Frontal cortex (tissue), 4 donors: ENCODE data around the gene OR2T10. TPM values are rescaled to one million over a fixed set of nuclear protein-coding genes. Genes with fewer than 3 reads are reported as not detected.
A peak's percentile ranks its signal among the peaks of the same experiment; 100 is the strongest.
"Not testable (repeated sequence)": the region's sequence is repeated elsewhere in the genome, so short reads cannot be mapped to it uniquely, and the experiment has no call there.

Experiments used
- DNase-seq, 2 donors: peaks; one replicate each; pipeline ENCODE4 v3.0.0; 2012; ENCODE audit warnings: low spot score in 2 of 2
- FAIRE-seq: peaks from 2 replicates; lab custom pipeline; 2012; peaks lifted over from hg19 to GRCh38; lab: Jason Lieb, UNC
- total RNA-seq: library from RNA; depleted of rRNA; stranded (reverse); fragments of >200 nt; gene quantifications from one replicate; pipeline ENCODE4 v1.2.3, GENCODE V29; 2014
- donor health status: control.
- donor health status: control.
- donor health status: control.

Gene OR2T10
- total RNA-seq, 1 donor from 2014 or later: not detected

DNA sequence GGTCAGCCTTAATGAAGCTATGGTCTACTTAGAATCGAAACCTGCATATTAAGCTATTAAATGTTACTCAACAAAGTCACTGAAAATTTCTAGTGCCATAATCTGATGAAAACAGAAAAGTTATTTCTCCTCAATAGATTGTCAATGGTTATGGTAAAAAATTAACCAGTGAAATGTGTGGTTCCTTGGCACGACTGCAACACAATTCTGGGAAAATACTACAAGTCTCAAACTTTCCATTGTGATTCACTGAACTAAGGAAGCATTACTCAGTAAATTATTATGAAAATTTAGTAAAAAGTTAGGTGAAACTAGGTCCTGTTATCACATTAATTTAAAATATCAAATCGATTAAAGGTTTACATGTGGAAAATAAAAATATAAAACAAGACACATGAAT, 12.8 kb upstream of the OR2T10 start:
- DNase-seq (no peak), FAIRE-seq (no peak)

DNA sequence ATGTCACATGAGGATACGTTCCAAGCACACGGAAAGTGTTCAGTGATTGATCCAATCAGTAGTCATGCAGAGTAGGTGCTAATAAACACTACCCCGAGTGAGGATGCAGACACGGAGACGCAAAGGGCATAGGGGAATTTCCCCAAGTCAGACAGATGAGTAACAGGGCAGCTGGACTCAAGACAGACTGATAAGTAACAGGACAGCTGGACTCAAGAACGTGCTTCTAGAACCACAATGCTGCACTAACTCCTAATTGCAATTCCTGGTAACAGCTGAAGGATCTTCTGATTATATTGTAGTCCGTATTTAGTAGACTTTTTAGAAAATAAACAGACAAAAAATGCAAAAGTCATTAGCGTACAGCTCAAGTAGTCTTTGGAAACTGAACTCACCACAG, 1.9 kb upstream of the OR2T10 start:
- no peak for DNase-seq
- no peak for FAIRE-seq

DNA sequence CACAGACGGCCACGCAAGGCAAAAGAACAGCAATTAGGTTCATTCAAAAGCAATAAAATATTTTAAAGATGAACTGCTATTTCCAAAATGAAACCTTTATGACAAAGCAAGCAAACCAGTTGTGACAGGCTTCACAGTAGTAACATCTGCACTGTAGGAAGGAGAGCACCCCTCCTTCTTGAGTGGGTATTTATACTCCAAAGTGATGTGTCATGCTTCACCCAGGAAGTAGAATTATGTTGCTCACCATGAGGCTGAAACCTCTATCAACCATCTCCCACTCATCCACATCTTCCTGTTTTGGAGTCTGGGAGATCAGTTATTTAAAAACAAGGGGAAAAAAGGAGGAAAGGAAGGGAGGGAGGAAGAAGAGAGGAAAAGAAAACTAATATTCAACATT, 885 bp downstream of the OR2T10 start:
- FAIRE-seq (no peak), DNase-seq (no peak)

DNA sequence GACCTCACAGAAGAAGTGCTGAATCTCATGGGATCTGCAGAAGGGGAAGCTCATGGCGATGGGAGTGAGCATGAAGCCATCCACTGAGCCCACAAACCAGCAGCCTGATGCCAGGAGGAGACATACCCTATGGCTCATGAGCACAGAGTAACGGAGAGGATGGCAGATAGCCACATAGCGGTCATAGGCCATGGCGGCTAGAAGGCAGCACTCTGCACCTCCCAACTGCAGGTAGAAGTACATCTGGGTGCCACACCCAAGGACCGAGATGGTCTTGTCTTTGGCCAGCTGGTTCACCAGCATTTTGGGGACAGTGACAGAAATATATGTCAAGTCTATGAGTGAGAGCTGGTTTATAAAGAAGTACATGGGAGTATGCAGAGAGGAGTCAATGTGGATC, 4.3 kb downstream of the OR2T10 start:
- FAIRE-seq (no peak), DNase-seq (no peak)

DNA sequence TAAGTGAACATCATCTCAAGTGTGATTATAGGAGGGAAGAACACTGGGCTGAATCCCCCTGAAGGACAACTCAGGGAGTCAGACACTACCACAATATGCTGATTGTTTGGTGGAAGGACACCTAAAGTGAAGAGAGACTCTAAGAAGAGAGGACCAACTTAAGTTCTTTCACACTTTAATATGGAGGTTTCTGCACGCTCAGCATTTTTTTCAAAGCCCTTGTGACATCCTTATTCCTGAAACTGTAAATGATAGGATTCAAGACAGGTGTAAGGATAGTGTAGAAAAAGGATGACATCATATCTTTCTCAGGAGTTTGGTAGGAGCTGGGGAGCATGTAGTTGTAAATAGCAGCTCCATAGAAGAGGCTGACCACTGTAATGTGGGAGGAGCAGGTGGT, 4.8 kb downstream of the OR2T10 start:
- FAIRE-seq (no peak), DNase-seq (no peak)

DNA sequence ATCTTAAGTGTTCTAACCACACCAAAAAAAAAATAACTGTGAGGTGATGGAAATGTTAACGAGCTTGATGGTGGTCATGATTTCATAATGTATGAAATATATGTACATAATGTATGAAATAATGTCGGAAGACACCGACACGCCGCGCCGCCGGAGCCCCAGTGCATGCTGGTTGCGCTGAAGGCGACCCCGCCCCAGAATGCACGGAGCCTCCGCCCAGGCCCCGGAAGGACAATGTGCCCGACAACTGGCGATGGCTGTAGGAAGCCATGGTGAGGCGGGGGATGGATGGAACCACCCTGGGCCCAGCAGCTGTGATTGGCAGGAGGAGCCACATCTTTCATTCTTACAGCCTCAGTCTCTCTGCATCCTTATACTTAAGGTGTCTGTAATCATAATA, 7.4 kb downstream of the OR2T10 start:
- FAIRE-seq (no peak), DNase-seq (no peak)

DNA sequence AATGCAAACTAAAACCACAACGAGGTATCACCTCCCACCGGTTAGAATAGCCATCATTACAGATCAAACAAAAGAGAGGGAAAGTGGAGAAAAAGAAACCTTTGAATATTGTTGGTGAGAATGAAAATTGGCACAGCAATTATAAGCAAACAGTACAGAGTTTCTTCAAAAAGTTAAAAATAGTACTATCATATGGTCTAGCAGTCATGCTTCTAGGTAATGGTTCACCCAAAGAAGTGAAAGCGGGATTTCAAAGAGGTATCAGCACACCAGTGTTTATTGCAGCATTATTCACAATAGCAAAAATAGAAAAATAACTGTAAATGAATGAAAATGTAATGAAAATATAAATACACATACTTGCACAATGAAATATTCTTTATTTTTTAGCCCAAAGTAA, 8.2 kb downstream of the OR2T10 start:
- no peak for FAIRE-seq

DNA sequence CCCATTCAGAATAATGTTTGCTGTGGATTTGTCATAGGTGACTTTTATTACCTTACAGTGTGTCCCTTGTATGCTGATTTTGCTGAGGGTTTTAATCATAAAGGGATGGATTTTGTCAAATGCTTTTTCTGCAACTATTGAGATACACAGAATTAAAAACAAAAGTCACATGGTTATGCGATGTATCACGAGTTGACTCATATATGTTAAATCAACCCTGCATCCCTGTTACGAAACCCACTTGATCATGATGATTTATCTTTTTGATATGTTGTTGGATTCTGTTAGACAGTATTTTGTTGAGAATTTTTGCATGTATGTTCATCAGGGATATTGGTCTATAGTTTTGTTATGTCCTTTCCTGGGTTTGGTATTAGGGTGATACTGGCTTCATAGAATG, 12.2 kb downstream of the OR2T10 start:
- DNase-seq (no peak), FAIRE-seq (no peak)

More for the DNA sequence above, 8.2 kb downstream of the OR2T10 start:
- DNase-seq: no peak

DNA sequence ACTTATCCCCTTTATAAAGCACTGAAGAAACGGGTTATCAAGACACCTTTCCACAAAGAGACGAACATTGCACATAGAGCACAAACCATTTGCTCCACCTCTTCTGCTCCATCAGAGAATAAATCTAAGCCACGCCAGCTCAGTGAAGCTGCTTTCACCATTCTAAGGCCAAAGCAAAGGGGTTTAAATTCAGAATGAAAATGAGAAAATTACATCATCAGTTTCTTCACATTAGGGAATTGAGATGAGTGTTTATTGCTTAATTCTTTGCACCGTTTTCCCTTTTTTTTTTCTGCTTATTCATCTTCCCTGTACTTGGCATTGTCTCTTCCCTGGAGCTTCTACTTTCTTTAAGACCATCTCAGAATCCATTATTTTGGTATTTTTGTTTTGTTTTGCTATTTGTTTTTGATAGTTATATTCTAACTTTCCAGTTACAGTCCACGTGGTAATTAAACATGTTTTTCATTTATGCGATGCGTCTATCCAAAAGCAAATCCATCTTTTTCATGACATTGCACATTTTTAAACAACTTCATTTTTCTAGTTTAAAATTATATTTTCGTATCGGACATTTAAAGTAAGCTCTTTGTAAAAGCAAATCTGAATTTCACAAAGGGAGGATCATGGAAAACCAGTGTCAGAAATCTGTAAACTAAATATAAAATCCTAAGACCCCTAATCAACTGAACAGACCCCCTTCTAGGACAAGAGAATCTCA, 21.1 kb downstream of the OR2T10 start:
- no peak for FAIRE-seq
- DNase-seq: no peak

DNA sequence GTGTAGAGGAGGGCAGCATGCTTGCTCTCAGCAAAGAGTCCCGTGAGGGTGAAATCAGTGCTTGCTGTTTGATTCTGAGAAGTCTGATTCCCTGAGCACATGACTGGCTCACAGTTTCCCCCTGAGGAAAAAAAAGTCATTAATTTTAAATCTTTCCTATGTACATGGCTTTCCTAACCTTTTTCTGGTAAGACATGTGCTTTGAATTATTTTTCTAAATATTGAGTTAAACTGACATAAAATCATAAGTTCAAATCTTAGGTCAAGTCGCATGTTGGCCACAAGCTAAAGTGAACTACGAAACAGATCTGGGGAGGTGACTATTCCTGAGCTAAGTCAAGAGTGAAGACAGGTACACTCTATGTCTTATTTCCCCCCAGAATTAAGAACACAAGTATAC, 22.8 kb downstream of the OR2T10 start, which contains the start of gene OR2T34:
Gene OR2T34, minus strand, starts transcription at position 101 of the 400 bp plus-strand sequence. Its CDS starts 0 bp downstream, at position 101.
- FAIRE-seq, DNase-seq: not testable (repeated sequence)

DNA sequence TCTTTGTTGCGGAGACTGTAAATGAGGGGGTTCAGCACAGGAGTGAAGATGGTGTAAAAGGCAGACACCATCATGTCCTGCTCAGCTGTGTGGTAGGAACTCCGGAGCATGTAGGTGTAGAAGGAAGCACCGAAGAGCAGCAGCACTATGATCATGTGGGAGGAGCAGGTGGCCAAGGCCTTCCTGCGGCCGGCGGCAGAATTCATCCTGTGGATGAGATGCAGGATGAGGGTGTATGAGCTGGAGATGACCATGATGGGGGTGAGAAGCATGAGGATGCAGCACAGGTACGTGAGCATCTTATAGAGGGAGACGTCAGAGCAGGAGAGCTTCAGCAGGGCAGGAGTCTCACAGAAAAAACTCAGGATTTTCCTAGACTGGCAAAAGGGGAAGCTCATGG, 23.6 kb downstream of the OR2T10 start:
- DNase-seq, FAIRE-seq: not testable (repeated sequence)

DNA sequence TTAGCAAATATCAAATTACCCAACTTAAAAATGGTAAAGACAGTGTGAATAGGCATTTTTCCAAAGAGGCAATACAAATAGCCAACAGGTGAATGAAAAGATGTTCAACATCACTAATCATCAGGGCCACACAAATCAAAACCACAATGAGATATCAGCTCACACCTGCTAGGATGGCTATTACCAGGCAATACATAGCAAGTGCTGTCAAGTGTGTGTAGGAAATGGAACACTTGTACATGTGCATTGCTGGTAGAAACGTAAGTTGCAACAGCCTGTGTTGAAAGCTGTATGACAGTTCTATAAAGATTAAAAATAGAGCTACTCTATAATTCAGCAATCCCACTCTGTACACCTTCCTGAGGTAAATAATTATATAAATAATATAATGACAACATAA, 25.5 kb downstream of the OR2T10 start:
- FAIRE-seq, DNase-seq: not testable (repeated sequence)

DNA sequence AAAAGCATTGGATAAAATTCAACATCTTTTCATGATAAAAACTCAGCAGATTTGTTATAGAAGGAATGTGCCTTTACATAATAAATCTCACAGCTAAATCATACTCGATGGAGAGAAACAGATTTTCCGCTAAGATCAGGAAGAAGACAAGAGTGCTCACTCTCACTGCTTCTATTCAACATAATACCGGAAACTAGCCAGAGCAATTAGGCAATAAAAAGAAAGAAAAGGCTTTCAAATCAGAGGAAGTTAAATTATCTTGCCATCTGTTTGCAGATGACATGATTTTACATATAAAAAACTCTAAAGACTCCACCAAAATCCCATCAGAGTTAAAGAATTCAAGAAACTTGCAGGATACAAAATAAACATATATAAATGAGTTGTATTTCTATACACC, 26.7 kb downstream of the OR2T10 start:
- FAIRE-seq, DNase-seq: not testable (repeated sequence)

DNA sequence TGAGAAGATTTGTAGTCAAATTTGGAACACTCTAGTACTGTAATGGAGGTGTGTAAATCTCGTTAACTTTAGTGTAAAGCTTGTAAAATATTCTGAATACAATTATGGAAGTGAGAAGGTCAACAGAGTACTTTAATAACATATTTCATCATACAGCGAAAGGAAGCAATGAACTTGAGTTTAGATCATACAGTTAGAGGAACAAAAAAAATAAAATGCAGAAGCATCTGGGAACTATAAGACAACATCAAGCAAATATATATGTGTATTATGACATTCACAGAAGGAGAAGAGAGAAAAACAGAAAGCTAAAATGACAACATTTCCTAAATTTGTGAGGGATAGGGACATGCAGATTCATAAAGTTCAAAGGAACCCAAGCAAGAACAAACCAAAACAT, 28.5 kb downstream of the OR2T10 start:
- DNase-seq: not testable (repeated sequence)
- FAIRE-seq: peak; percentile 70

DNA sequence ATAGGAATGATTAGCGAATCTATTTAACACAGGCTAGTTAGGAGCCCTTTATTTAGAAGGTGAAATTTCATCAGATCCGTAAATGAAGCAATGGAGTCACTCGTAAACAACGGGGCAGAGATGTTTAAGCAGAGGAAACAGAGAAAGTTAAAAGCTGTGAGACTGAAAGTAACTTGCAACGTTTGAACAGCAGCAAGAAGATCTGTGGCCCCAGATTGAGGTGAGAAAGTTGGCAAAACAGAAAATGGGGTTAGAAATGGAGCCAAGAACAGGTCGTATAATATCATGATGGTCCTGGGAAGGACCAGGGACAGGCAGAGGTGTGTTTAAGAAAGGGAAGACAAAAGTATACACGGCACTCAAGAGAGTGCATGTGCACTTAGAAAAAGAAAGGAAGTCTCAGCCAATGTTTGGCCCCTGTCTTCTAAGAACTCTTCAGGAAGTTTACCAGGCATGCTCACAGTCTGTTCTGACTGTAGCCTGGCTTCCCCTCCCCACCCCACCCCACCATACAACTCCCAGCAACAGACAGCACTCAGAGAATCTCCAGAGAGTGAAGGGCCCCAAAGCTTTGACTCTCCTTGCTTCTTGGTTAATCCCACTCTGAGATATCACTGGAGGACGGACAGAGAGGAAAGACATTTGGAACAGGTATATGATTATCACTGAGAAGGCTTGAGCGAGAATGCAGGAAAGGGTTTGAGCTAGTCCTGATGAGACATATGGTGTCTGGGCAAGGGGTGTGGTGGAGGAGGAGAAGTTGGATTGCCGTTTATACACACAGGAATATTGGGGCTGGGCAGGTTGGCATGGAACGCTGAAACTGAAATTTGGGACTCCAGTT, 31.7 kb downstream of the OR2T10 start:
- FAIRE-seq, DNase-seq: not testable (repeated sequence)

DNA sequence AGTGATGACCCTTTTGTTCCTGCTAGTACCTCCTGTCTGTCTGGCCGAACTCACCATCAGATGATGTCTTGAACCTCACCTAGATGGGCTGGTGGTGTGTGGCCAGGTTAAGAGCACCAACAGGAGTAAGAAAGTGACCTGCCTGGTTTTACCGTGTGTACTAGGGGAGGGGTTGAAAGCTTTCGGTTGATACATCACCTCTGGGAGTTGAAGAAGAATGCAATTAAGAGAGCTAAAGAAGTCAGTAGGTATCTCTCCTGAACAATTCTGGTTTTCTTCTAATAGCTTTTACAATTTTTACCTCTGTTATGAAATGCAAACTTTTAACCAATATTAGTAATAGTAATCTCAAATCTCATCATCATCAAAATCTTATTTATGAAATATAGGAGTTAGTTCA, 34.8 kb downstream of the OR2T10 start, which contains the start of gene OR2T29:
Gene OR2T29, minus strand, starts transcription at position 101 of the 400 bp plus-strand sequence. CDS start 3,281 bp downstream, outside the sequence.
- not testable (repeated sequence) for DNase-seq, FAIRE-seq

DNA sequence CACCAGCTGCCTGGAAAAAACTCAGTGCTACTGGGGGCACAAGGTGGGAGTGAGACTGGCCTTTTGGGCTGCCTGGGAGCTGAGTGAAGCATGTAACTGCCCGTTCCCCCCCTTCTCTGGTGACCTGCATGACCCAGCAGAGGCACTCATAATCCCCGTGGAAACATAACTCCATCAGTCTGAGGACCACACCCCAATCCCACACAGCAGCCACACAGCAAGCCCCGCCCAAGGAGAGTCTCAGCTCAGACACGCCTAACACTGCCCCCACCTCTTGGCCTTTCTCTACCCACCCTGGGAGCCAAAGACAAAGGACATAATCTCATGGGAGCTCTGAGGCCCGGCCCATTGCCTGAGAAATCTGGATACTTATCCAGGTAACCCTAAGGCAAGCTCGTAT, 46.5 kb downstream of the OR2T10 start:
- not testable (repeated sequence) for FAIRE-seq, DNase-seq

DNA sequence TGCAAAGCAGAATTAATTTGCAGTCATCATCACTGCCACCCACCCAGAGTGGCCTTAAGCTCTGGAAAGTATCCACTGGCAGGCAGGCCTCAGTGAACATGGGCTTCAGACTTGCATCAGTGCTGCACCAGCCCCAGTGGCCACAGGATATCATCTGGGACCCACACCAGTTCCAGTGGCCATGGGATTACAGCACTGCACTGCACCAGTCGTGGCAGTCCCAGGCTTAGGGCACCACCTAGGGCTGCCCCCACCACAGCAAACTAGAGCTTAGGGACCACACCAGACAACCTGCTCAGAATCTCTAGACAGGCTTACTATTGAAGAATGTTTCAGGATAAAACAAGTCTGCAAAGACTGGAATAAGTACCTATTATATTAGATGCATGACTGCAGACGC, 50.1 kb downstream of the OR2T10 start:
- not testable (repeated sequence) for FAIRE-seq, DNase-seq
